ENCODE data around the gene SDK1.

Gene SDK1

GRCh38 chr7:3607847-3608246, 306.8 kb downstream of the SDK1 start:
- no peak for DNase-seq (ENCODE audit: low read depth)
- H3K4me3 ChIP-seq (ENCODE audit: low read depth, low read length) = no peak overlapping the region
- TF ChIP-seq CTCF (IDR thresholded peaks at IDR 0.05; ENCODE audit: control insufficient read depth, extremely low read depth, insufficient read depth) = no peak

- no peak for TF ChIP-seq CTCF (IDR thresholded peaks at IDR 0.05; ENCODE audit: control insufficient read depth, extremely low read depth, insufficient read depth)
- DNase-seq (ENCODE audit: low read depth) = no peak
- no peak overlapping the region for H3K4me3 ChIP-seq (ENCODE audit: low read depth, low read length)
Observed at GRCh38 chr7:3616306-3616705, 315.3 kb downstream of the SDK1 start.

- no peak overlapping the region for H3K4me3 ChIP-seq (ENCODE audit: low read depth, low read length)
- no peak for DNase-seq (ENCODE audit: low read depth)
- TF ChIP-seq CTCF (IDR thresholded peaks at IDR 0.05; ENCODE audit: control insufficient read depth, extremely low read depth, insufficient read depth) = no peak
Observed at GRCh38 chr7:3630081-3630480, 329.0 kb downstream of the SDK1 start.

- no peak overlapping the region for H3K4me3 ChIP-seq (ENCODE audit: low read depth, low read length)
- TF ChIP-seq CTCF (IDR thresholded peaks at IDR 0.05; ENCODE audit: control insufficient read depth, extremely low read depth, insufficient read depth) = no peak
- no peak for DNase-seq (ENCODE audit: low read depth)
Observed at GRCh38 chr7:3634396-3634795, 333.3 kb downstream of the SDK1 start.

GRCh38 chr7:3636131-3636860, 335.2 kb downstream of the SDK1 start:
- no peak for DNase-seq (ENCODE audit: low read depth)
- no peak for TF ChIP-seq CTCF (IDR thresholded peaks at IDR 0.05; ENCODE audit: control insufficient read depth, extremely low read depth, insufficient read depth)
- H3K4me3 ChIP-seq (ENCODE audit: low read depth, low read length) = no peak overlapping the region

GRCh38 chr7:3639253-3639652, 338.2 kb downstream of the SDK1 start:
- no peak for DNase-seq (ENCODE audit: low read depth)
- no peak overlapping the region for H3K4me3 ChIP-seq (ENCODE audit: low read depth, low read length)
- TF ChIP-seq CTCF (IDR thresholded peaks at IDR 0.05; ENCODE audit: control insufficient read depth, extremely low read depth, insufficient read depth) = no peak

- no peak for DNase-seq (ENCODE audit: low read depth)
- no peak for TF ChIP-seq CTCF (IDR thresholded peaks at IDR 0.05; ENCODE audit: control insufficient read depth, extremely low read depth, insufficient read depth)
- no peak overlapping the region for H3K4me3 ChIP-seq (ENCODE audit: low read depth, low read length)
Observed at GRCh38 chr7:3641582-3641981, 340.5 kb downstream of the SDK1 start.
